Measurements from ENCODE around the gene C10orf105. TPM values are rescaled to one million over a fixed set of nuclear protein-coding genes. Genes with fewer than 3 reads are reported as not detected.

C10orf105 gene
- total and polyA plus RNA-seq, 11 donors: 0.03 to 0.57 (median 0.08) TPM; not detected in 6

DNA sequence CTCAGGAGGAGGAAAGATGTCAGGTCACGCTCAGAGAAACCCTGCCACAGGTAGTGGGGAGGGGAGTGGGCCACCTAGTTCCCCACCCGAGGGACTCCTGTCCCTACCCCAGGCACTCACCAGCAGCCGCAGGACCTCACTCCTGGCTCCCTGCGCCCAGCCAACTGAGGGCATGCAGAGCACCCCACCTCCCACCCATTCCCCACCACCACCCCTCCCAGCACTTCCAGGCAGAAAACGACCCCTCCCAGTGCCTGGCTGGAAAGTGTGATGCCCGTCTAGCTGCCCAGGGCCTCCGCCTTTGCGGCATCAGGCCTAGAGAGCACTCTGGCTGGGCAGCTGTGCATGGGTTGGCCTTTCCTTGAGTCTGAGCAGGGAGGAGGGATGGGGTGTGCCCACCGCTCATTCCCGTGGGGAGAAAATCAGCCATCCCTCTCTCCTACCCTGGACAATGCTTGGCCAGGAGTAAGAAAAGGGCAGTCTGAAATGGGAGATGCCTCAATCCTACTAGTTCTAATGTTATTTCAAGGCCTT, 1.3 kb downstream of the C10orf105 start:
- H3K27me3 ChIP-seq: no peaks in the 10 kb centered on the region
- no peaks in the 10 kb centered on the region for H3K9me3 ChIP-seq
- WGBS, 4 donors: 77 to 87% (median 82%) methylated on average over 7 to 10 of the region's 10 CpGs
- DNase-seq (peak in 1 of 5 donors; percentile 25), ATAC-seq (no peak)
- no peak for TF ChIP-seq POLR2A (IDR thresholded peaks at IDR 0.05)
- TF ChIP-seq, protein P1, sequence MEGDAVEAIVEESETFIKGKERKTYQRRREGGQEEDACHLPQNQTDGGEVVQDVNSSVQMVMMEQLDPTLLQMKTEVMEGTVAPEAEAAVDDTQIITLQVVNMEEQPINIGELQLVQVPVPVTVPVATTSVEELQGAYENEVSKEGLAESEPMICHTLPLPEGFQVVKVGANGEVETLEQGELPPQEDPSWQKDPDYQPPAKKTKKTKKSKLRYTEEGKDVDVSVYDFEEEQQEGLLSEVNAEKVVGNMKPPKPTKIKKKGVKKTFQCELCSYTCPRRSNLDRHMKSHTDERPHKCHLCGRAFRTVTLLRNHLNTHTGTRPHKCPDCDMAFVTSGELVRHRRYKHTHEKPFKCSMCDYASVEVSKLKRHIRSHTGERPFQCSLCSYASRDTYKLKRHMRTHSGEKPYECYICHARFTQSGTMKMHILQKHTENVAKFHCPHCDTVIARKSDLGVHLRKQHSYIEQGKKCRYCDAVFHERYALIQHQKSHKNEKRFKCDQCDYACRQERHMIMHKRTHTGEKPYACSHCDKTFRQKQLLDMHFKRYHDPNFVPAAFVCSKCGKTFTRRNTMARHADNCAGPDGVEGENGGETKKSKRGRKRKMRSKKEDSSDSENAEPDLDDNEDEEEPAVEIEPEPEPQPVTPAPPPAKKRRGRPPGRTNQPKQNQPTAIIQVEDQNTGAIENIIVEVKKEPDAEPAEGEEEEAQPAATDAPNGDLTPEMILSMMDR (IDR thresholded peaks at IDR 0.05): no peak
- H3K36me3 ChIP-seq: no peaks in the 10 kb centered on the region
- intact Hi-C loops (cut with DNase I): no loop called here
- no peak overlapping the region for H3K4me3 ChIP-seq
- H3K27ac ChIP-seq: peak overlapping the region in 10 of 12 donors; percentile 0 to 67 (median 42)
- H3K4me1 ChIP-seq: peaks cover 8 to 60% (median 45%) of the 10 kb centered on the region in 12 donors

DNA sequence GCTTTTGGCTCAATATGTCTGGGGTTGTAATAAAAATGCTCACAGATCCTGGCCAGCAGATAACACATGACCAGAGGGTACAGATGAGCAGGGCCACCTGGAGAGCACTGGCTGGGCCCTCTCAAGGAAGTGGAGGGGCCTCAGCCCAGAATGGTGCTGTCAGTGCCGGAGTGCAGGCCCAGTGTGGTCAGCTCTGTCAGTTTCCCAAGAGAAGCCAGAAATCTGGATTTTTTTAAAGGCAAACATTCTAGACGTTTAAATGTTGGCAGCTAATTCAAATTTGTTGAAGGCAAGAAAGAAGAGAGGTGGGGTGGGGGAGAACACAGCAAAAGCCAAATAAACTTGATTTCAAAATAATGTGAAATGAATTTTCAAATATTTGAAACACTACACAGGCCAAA, 2.0 kb downstream of the C10orf105 start:
- 63 to 71% (median 67%) methylated on average over 2 of the region's 2 CpGs for WGBS, 4 donors
- no peaks in the 10 kb centered on the region for H3K9me3 ChIP-seq
- TF ChIP-seq, protein P1 (IDR thresholded peaks at IDR 0.05): no peak
- no peak for TF ChIP-seq POLR2A (IDR thresholded peaks at IDR 0.05)
- peaks cover 8 to 66% (median 51%) of the 10 kb centered on the region in 12 donors for H3K4me1 ChIP-seq
- no peak for DNase-seq
- H3K36me3 ChIP-seq: no peaks in the 10 kb centered on the region
- no peaks in the 10 kb centered on the region for H3K27me3 ChIP-seq
- peak overlapping the region in 4 of 12 donors; percentile 4 to 57 (median 38) for H3K27ac ChIP-seq
- no peak overlapping the region for H3K4me3 ChIP-seq
- no peak for ATAC-seq
- intact Hi-C loops (cut with DNase I): no loop called here

DNA sequence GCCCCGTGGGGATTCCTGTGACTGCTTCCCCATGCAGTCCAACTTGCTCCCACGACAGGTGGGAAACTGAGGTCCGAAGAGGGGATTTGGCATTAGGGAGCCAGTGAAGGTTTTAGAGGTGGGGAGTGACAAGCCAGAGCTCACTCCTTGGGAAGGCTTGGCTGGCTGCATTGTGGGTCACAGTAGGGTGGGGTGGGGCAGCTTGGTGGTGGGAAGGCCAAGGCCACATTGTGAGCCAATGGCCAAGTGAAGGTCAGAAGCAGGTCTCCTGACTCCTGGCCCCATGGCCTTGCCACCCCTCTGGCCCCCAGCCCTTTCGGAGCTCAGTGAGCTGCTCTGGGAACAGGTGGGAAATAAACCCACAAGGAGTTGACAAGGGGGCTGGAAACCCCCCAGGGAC, 2.5 kb downstream of the C10orf105 start:
- TF ChIP-seq POLR2A (IDR thresholded peaks at IDR 0.05): no peak
- TF ChIP-seq, protein P1 (IDR thresholded peaks at IDR 0.05): no peak
- Histone ChIP-seq H3K27ac (peak overlapping the region in 5 of 12 donors; percentile 4 to 57 (median 38)), H3K36me3 (no peaks in the 10 kb centered on the region), H3K4me3 (no peak overlapping the region), H3K27me3 (no peaks in the 10 kb centered on the region), H3K9me3 (no peaks in the 10 kb centered on the region), H3K4me1 (peaks cover 8 to 70% (median 53%) of the 10 kb centered on the region in 12 donors)
- ATAC-seq (no peak), DNase-seq (no peak)
- 88 to 97% (median 92%) methylated on average over 4 of the region's 4 CpGs for WGBS, 4 donors
- intact Hi-C loops (cut with DNase I): no loop called here

DNA sequence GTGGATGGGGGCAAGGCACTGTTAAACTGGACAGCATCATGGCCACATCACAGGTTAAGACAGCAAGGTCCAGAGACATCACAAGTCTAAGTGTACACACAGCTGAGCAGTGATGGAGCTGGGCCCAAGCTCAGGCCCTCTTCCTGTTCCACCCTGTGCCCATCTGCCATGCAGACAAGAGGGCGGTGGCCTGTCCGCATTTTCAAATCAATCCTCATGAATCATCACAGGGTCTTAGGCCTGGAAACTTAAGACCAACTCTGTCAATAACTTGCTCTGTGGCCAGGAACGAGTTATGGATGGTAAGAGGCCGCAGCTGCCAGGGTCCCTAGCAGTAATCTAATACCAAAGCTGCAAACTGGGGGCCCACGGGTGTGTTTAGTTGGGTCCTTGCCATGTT, 3.2 kb downstream of the C10orf105 start:
- H3K27ac ChIP-seq: peak overlapping the region in 1 of 12 donors; percentile 94
- intact Hi-C loops (cut with DNase I): no loop called here
- H3K4me1 ChIP-seq: peaks cover 8 to 72% (median 53%) of the 10 kb centered on the region in 12 donors

More for the DNA sequence above, 3.2 kb downstream of the C10orf105 start:
- TF ChIP-seq, protein P1 (IDR thresholded peaks at IDR 0.05): no peak
- TF ChIP-seq POLR2A (IDR thresholded peaks at IDR 0.05): no peak
- WGBS, 4 donors: 90 to 95% (median 92%) methylated on average over 4 to 5 of the region's 5 CpGs
- DNase-seq (no peak), ATAC-seq (no peak)
- Histone ChIP-seq H3K27me3 (no peaks in the 10 kb centered on the region), H3K36me3 (no peaks in the 10 kb centered on the region), H3K9me3 (no peaks in the 10 kb centered on the region), H3K4me3 (no peak overlapping the region)

All from heart left ventricle (tissue), 16 donors.